Measurements from ENCODE around the gene CTXND1. TPM values are rescaled to one million over a fixed set of nuclear protein-coding genes. Genes with fewer than 3 reads are reported as not detected.

Gene CTXND1
- total and polyA plus RNA-seq, 2 experiments from 2014 or later: 0.05 TPM; not detected in 1

GRCh38 chr15:80160570-80161156, 91.3 kb downstream of the CTXND1 start:
- no peak overlapping the region for H3K4me2 ChIP-seq
- no peaks in the 10 kb centered on the region for H4K20me1 ChIP-seq (replicated peaks; ENCODE audit: insufficient read depth)
- Mint-ChIP-seq H3K27me3 (ENCODE audit: insufficient read depth, low read depth, poor library complexity) (peaks cover 7% of the 10 kb centered on the region), H3K4me1 (0 out of 3 replicates have a peak, but pooled peaks cover 2% of the 10 kb centered on the region), H3K9me3 (no peaks in the 10 kb centered on the region; the same call in 2 of the 3 replicates), H3K36me3 (ENCODE audit: low read depth) (peaks cover 27% of the 10 kb centered on the region), H3K27ac (peak overlapping the region; percentile 93), H3K4me3 (no peak overlapping the region)
- H3K4me1 ChIP-seq (ENCODE audit: insufficient read depth): no peaks in the 10 kb centered on the region
- no peaks in the 10 kb centered on the region; the same call in none of the 2 replicates for H3K36me3 ChIP-seq (ENCODE audit: insufficient read depth)
- H3K4me3 ChIP-seq: no peak overlapping the region
- H3K27me3 ChIP-seq (ENCODE audit: insufficient read depth): no peaks in the 10 kb centered on the region
- no peak for DNase-seq (ENCODE audit: low spot score)
- TF ChIP-seq NANOG (IDR thresholded peaks at IDR 0.05; ENCODE audit: borderline replicate concordance) (no peak), STAT1 (IDR thresholded peaks at IDR 0.05; ENCODE audit: unreplicated experiment) (no peak), POLR2AphosphoS5 (IDR thresholded peaks at IDR 0.05; ENCODE audit: low read depth) (no peak), REST (IDR thresholded peaks at IDR 0.05; ENCODE audit: unreplicated experiment) (no peak), EZH2phosphoT487 (IDR thresholded peaks at IDR 0.05; ENCODE audit: unreplicated experiment) (no peak), CTCF (conservative IDR thresholded peaks at IDR 0.05; ENCODE audit: low read depth in 2 of 2) (no peak), CREB1 (CRISPR knock-in tag; IDR thresholded peaks at IDR 0.05; ENCODE audit: low read depth) (no peak), JUNB (IDR thresholded peaks at IDR 0.05; ENCODE audit: unreplicated experiment) (no peak), ZNF114 (CRISPR knock-in tag; IDR thresholded peaks at IDR 0.05) (no peak), EZH2 (IDR thresholded peaks at IDR 0.05; ENCODE audit: low read depth, unreplicated experiment) (no peak), ZNF331 (CRISPR knock-in tag; IDR thresholded peaks at IDR 0.05; ENCODE audit: low read depth) (no peak)
- TF ChIP-seq, protein P1, sequence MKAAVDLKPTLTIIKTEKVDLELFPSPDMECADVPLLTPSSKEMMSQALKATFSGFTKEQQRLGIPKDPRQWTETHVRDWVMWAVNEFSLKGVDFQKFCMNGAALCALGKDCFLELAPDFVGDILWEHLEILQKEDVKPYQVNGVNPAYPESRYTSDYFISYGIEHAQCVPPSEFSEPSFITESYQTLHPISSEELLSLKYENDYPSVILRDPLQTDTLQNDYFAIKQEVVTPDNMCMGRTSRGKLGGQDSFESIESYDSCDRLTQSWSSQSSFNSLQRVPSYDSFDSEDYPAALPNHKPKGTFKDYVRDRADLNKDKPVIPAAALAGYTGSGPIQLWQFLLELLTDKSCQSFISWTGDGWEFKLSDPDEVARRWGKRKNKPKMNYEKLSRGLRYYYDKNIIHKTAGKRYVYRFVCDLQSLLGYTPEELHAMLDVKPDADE (IDR thresholded peaks at IDR 0.05): no peak
- TF ChIP-seq, protein P2, sequence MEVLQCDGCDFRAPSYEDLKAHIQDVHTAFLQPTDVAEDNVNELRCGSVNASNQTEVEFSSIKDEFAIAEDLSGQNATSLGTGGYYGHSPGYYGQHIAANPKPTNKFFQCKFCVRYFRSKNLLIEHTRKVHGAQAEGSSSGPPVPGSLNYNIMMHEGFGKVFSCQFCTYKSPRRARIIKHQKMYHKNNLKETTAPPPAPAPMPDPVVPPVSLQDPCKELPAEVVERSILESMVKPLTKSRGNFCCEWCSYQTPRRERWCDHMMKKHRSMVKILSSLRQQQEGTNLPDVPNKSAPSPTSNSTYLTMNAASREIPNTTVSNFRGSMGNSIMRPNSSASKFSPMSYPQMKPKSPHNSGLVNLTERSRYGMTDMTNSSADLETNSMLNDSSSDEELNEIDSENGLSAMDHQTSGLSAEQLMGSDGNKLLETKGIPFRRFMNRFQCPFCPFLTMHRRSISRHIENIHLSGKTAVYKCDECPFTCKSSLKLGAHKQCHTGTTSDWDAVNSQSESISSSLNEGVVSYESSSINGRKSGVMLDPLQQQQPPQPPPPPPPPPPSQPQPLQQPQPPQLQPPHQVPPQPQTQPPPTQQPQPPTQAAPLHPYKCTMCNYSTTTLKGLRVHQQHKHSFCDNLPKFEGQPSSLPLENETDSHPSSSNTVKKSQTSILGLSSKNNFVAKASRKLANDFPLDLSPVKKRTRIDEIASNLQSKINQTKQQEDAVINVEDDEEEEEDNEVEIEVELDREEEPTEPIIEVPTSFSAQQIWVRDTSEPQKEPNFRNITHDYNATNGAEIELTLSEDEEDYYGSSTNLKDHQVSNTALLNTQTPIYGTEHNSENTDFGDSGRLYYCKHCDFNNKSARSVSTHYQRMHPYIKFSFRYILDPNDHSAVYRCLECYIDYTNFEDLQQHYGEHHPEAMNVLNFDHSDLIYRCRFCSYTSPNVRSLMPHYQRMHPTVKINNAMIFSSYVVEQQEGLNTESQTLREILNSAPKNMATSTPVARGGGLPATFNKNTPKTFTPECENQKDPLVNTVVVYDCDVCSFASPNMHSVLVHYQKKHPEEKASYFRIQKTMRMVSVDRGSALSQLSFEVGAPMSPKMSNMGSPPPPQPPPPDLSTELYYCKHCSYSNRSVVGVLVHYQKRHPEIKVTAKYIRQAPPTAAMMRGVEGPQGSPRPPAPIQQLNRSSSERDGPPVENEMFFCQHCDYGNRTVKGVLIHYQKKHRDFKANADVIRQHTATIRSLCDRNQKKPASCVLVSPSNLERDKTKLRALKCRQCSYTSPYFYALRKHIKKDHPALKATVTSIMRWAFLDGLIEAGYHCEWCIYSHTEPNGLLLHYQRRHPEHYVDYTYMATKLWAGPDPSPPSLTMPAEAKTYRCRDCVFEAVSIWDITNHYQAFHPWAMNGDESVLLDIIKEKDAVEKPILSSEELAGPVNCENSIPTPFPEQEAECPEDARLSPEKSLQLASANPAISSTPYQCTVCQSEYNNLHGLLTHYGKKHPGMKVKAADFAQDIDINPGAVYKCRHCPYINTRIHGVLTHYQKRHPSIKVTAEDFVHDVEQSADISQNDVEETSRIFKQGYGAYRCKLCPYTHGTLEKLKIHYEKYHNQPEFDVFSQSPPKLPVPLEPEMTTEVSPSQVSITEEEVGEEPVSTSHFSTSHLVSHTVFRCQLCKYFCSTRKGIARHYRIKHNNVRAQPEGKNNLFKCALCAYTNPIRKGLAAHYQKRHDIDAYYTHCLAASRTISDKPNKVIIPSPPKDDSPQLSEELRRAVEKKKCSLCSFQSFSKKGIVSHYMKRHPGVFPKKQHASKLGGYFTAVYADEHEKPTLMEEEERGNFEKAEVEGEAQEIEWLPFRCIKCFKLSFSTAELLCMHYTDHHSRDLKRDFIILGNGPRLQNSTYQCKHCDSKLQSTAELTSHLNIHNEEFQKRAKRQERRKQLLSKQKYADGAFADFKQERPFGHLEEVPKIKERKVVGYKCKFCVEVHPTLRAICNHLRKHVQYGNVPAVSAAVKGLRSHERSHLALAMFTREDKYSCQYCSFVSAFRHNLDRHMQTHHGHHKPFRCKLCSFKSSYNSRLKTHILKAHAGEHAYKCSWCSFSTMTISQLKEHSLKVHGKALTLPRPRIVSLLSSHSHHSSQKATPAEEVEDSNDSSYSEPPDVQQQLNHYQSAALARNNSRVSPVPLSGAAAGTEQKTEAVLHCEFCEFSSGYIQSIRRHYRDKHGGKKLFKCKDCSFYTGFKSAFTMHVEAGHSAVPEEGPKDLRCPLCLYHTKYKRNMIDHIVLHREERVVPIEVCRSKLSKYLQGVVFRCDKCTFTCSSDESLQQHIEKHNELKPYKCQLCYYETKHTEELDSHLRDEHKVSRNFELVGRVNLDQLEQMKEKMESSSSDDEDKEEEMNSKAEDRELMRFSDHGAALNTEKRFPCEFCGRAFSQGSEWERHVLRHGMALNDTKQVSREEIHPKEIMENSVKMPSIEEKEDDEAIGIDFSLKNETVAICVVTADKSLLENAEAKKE (CRISPR knock-in tag; IDR thresholded peaks at IDR 0.05): no peak
- no peaks in the 10 kb centered on the region for H3K79me2 ChIP-seq (replicated peaks; ENCODE audit: insufficient read depth)
- no peaks in the 10 kb centered on the region for H3K9me2 ChIP-seq (ENCODE audit: insufficient read depth)
- no peak for ATAC-seq
- no peak overlapping the region for H3K27ac ChIP-seq (ENCODE audit: low read depth)
- no peak overlapping the region for H2AFZ ChIP-seq
- no peaks in the 10 kb centered on the region for H3F3A ChIP-seq (replicated peaks; ENCODE audit: low read depth)

Data from GM23338 (cell line).